ENCODE data around the gene MARCHF5. TPM values are rescaled to one million over a fixed set of nuclear protein-coding genes. Genes with fewer than 3 reads are reported as not detected.

The MARCHF5 gene
- total RNA-seq, 1 experiment from 2014 or later = 59.1 TPM

GRCh38 chr10:92278996-92279696, 11.8 kb upstream of the MARCHF5 start:
- POLR2A ChIA-PET = no interaction called here
- no peaks in the 10 kb centered on the region for H3K4me1 ChIP-seq (ENCODE audit: control insufficient read depth in 1 of 2, insufficient read depth in 2 of 2, low read length in 2 of 2)
- no peak overlapping the region for H3K27ac ChIP-seq (ENCODE audit: low read depth, low read length)
- H2AFZ ChIP-seq (ENCODE audit: low read depth, low read length, poor library complexity, severe bottlenecking) = no peak overlapping the region
- no peaks in the 10 kb centered on the region for H3K9me3 ChIP-seq (ENCODE audit: control insufficient read depth in 1 of 2, insufficient read depth in 1 of 2, low read depth in 1 of 2, low read length in 2 of 2)
- no peak for TF ChIP-seq RAD21 (IDR thresholded peaks at IDR 0.05; ENCODE audit: low read depth)
- TF ChIP-seq ZBTB33 (IDR thresholded peaks at IDR 0.05; ENCODE audit: extremely low read depth, insufficient replicate concordance, low read length) = no peak
- TF ChIP-seq MAX (IDR thresholded peaks at IDR 0.05) = no peak
- TF ChIP-seq EZH2 (IDR thresholded peaks at IDR 0.05) = no peak
- TF ChIP-seq CTCF (IDR thresholded peaks at IDR 0.05 in 2 of 3, conservative IDR thresholded peaks at IDR 0.05 in 1 of 3; ENCODE audit: borderline replicate concordance in 1 of 3, insufficient read depth in 1 of 3, low read depth in 2 of 3, low read length in 2 of 3) = no peak
- TF ChIP-seq EZH2phosphoT487 (IDR thresholded peaks at IDR 0.05; ENCODE audit: borderline replicate concordance) = no peak
- no peak for TF ChIP-seq JUND (IDR thresholded peaks at IDR 0.05)
- no peak for TF ChIP-seq ATF3 (IDR thresholded peaks at IDR 0.05)
- no peak for TF ChIP-seq YY1 (IDR thresholded peaks at IDR 0.05; ENCODE audit: extremely low read depth, insufficient replicate concordance, low read depth, low read length)
- no peak for TF ChIP-seq SP1 (IDR thresholded peaks at IDR 0.05; ENCODE audit: low read depth)
- no peak for TF ChIP-seq CBX3 (IDR thresholded peaks at IDR 0.05; ENCODE audit: low read depth)
- TF ChIP-seq CEBPB (IDR thresholded peaks at IDR 0.05; ENCODE audit: low read depth) = no peak
- no peak for TF ChIP-seq ELF1 (IDR thresholded peaks at IDR 0.05; ENCODE audit: borderline replicate concordance, low read depth)
- TF ChIP-seq FOSL1 (IDR thresholded peaks at IDR 0.05; ENCODE audit: low read depth) = no peak
- TF ChIP-seq SRF (IDR thresholded peaks at IDR 0.05; ENCODE audit: low read depth) = no peak
- TF ChIP-seq POLR2A (IDR thresholded peaks at IDR 0.05; ENCODE audit: borderline replicate concordance, extremely low read depth, insufficient read depth, insufficient read length) = no peak
- no peak for TF ChIP-seq POLR2AphosphoS5 (IDR thresholded peaks at IDR 0.05; ENCODE audit: low read depth, low read length)
- no peak for TF ChIP-seq ZFX (IDR thresholded peaks at IDR 0.05)
- no peak for TF ChIP-seq ZNF274 (IDR thresholded peaks at IDR 0.05; ENCODE audit: low read depth, low read length)
- TF ChIP-seq REST (IDR thresholded peaks at IDR 0.05; ENCODE audit: low read depth) = no peak
- H3K4me2 ChIP-seq (ENCODE audit: low read length) = no peak overlapping the region
- RAD21 ChIA-PET (ENCODE audit: low non-redundant PET in 1 of 2, low total read pairs in 2 of 2, uncharacterized antibody in 2 of 2, unreplicated experiment in 2 of 2) = no interaction called here
- H4K20me1 ChIP-seq (ENCODE audit: insufficient read depth) = no peaks in the 10 kb centered on the region
- no peak overlapping the region for H3K4me3 ChIP-seq (replicated peaks in 1 of 2; ENCODE audit: low read depth in 1 of 2, low read length in 2 of 2)
- no peaks in the 10 kb centered on the region for H3K27me3 ChIP-seq (ENCODE audit: insufficient read depth, low read length)
- H3K9me2 ChIP-seq (ENCODE audit: insufficient read depth) = no peaks in the 10 kb centered on the region
- intact Hi-C loops (cut with micrococcal nuclease) = no loop called here
- CTCF ChIA-PET = no interaction called here
- no TSS peak for BruUV-seq (replicated peaks)
- no peak overlapping the region for H3K9ac ChIP-seq (ENCODE audit: low read length)
- H3K79me2 ChIP-seq (ENCODE audit: insufficient read depth, low read length) = no peaks in the 10 kb centered on the region
- ATAC-seq (no peak), DNase-seq (ENCODE audit: low read depth, low spot score) (no peak)
- no peaks in the 10 kb centered on the region for H3K36me3 ChIP-seq (ENCODE audit: control insufficient read depth in 1 of 2, insufficient read depth in 2 of 2, low read length in 2 of 2)
